ENCODE results near the gene MOB3B. TPM values are rescaled to one million over a fixed set of nuclear protein-coding genes. Genes with fewer than 3 reads are reported as not detected.

The MOB3B gene
- total RNA-seq, 1 donor, result 0.43 TPM

DNA sequence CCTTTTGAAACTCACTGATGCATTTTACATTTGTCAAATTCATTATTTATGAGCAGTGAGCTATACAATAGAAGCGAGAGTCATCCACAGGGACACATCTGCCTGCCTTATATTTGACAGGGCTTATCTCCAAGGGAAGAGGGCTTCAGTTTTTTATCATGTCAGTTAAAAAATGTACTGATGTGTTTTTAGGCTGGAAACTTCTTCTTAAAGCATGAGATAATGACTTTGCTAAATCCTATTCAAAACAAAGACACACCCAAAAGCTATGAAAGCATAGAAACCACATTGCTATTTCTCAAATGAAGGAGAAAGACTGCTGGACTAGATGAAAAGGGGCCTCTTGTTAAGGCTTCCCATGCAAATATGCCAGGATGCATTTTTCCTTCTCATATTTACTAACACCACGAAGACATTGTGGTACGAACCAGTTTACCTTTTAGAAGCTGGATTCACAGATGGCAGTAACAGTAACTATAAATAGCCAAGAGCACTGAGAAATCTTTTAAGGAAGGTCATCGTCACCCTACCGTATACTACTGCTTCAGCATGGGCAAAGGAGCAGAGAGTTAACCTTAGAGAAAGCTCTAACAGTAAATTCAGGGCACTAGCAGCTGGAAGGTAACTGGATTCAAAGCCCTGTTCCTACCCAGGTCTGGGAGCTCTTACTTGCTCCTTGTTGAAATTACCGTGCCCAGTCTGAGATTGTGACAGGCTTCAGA is 91.8 kb downstream of the MOB3B start:
- no peak overlapping the region for H3K4me3 ChIP-seq (ENCODE audit: low read depth, low read length)
- DNase-seq (ENCODE audit: low read depth), result peak; percentile 60
- TF ChIP-seq, protein P1, sequence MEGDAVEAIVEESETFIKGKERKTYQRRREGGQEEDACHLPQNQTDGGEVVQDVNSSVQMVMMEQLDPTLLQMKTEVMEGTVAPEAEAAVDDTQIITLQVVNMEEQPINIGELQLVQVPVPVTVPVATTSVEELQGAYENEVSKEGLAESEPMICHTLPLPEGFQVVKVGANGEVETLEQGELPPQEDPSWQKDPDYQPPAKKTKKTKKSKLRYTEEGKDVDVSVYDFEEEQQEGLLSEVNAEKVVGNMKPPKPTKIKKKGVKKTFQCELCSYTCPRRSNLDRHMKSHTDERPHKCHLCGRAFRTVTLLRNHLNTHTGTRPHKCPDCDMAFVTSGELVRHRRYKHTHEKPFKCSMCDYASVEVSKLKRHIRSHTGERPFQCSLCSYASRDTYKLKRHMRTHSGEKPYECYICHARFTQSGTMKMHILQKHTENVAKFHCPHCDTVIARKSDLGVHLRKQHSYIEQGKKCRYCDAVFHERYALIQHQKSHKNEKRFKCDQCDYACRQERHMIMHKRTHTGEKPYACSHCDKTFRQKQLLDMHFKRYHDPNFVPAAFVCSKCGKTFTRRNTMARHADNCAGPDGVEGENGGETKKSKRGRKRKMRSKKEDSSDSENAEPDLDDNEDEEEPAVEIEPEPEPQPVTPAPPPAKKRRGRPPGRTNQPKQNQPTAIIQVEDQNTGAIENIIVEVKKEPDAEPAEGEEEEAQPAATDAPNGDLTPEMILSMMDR (IDR thresholded peaks at IDR 0.05; ENCODE audit: insufficient read depth, low read depth, low read length), result no peak

DNA sequence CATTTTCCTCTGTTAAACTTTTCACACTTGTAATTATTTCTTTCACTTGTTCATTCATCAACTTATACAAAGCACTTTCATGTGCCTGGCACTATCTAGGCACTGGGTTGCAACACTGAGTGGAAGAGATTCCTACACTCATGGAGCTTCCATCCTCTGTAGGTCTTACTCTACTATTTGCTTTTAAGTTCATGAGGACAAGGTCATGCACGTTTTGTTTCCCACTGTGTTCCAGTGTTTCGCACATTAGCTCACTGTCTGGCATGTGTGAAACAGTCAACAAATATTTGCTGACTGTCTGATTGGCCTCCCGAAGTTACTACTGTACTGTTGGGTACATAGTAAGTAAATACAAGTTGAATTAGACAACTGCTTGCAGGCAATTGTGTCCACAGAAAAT is 93.4 kb downstream of the MOB3B start:
- H3K4me3 ChIP-seq (ENCODE audit: low read depth, low read length), result no peak overlapping the region
- TF ChIP-seq, protein P1 (IDR thresholded peaks at IDR 0.05; ENCODE audit: insufficient read depth, low read depth, low read length), result no peak
- DNase-seq (ENCODE audit: low read depth), result peak; percentile 57

DNA sequence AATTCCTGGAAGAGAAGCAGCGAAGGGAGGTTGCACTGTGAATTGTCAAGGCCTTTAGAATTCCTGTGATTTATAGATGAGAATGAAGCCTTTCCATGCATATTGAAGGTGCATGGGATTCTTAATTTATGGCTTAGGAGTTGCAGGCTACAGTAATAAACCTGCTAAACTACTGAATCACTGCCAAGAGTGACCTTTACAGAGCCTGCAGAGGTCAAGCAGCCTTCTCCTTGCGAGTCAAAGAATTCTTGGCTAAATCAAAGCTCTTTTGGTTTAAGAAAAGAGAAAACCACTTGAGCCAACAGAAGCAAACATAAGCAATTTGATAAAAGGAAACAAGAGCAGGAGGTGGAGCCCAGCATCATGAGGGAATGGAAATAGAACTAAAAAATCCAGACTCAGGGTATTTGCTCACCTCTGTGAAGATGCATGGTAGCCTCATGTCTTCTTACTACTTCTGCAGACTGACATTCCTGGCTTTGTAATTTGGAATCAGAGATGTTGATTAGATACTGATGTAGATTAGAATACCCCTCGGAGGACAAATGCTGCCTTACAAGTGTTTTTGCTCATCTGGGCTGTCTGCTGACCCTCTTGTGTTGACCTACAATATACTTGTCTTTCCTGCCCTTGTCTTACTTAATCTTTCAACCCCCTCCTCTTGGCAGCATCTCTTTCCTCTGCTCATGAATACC is 95.8 kb downstream of the MOB3B start:
- TF ChIP-seq, protein P1 (IDR thresholded peaks at IDR 0.05; ENCODE audit: insufficient read depth, low read depth, low read length), result no peak
- no peak overlapping the region for H3K4me3 ChIP-seq (ENCODE audit: low read depth, low read length)
- DNase-seq (ENCODE audit: low read depth), result peak; percentile 84

DNA sequence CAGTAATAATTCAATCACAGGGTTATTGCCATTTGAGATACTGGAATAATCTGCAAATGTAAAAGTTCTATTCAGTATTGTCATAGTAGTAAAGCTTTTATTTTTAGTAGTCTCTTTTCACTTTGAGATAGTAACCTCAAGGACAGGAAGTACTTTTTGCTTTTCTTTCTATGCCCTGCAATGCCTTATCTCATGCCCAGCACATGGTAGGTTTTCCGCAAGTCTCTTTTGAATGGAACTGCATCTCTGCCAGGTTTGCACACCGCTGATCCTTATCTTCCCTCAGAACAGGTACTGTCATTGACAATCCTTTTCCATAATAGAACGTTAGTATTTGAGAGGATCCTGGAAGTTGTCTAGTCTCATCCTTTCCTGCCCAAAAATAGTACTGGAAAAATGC is 97.3 kb downstream of the MOB3B start:
- TF ChIP-seq, protein P1 (IDR thresholded peaks at IDR 0.05; ENCODE audit: insufficient read depth, low read depth, low read length), result no peak
- DNase-seq (ENCODE audit: low read depth), result no peak
- no peak overlapping the region for H3K4me3 ChIP-seq (ENCODE audit: low read depth, low read length)

DNA sequence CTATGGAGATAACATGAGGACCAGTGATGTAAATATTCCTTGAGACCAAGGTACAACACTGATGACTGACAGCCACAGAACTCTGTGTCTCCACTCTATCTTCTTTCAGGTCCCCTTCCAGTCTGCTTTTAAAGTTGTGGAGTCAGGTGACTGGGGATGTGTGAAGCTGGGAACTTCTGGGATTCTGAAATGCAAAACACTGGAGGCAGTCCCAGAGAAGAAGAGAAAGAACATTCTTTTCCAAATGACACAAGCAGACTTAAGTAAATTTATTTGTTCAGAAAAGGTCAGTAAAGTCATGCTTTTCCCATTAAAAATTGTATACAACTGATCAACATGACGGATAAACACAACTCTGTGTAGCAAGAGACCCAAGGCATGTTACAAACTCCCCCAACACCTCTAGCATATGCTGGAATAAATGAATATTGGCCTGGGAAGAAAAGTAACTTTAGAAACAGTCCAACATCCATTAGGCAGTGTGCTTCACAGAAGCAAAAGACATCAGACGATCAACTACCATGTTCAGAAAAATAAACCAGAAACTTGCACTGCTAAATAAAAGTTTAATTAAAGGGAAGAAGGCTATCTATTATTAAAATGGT is 98.0 kb downstream of the MOB3B start:
- TF ChIP-seq, protein P1 (IDR thresholded peaks at IDR 0.05; ENCODE audit: insufficient read depth, low read depth, low read length), result no peak
- H3K4me3 ChIP-seq (ENCODE audit: low read depth, low read length), result no peak overlapping the region
- DNase-seq (ENCODE audit: low read depth), result peak; percentile 90

DNA sequence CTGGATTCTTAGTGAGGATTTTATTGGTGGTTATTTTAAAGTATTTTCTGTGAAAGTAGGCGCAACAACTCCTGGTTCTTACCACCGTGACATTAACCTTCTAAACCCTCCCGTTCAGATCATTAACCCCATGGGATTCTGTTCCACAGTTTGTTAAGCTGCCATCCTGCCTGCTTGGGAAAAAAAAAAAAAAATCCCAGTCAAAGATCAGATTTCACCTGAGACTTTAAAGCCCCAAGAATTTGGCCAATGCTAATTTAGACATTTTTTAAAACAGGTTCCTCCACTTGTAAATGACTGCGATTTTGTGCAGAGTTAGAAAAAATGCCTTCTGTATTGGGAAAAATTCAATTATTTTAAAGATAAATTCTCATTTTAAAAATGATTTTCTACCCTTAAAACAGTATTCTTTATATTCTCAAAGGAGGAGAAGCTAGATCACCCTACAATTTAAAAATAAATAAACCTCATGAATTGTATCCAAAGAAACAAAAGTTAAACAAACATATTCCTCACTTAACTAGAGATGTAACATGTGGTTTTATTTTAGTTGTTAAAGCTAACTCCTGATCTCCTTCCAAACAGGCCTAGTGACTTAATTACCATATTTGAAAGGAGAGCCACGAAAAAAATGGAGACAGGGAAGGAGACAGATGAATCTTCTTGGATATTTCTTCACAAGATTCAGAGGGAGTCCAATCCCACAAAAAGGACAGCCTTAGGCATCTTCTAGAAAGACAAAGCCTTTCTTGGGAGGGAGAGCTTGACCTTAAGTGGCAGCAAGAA is 98.7 kb downstream of the MOB3B start:
- peak; percentile 54 for DNase-seq (ENCODE audit: low read depth)
- TF ChIP-seq, protein P1 (IDR thresholded peaks at IDR 0.05; ENCODE audit: insufficient read depth, low read depth, low read length), result no peak

More for the DNA sequence above, 98.7 kb downstream of the MOB3B start:
- H3K4me3 ChIP-seq (ENCODE audit: low read depth, low read length), result no peak overlapping the region

Data from fibroblast of villous mesenchyme (primary cell).